HepG2 (cell line): ENCODE measurements around the gene DCST2. TPM values are rescaled to one million over a fixed set of nuclear protein-coding genes. Genes with fewer than 3 reads are reported as not detected.
A peak's percentile ranks its signal among the peaks of the same experiment; 100 is the strongest.

Source experiments
- BHLHE40 ChIP-seq: IDR thresholded peaks from 2 replicates; pipeline ENCODE4 v1.6.1; 2011; ENCODE audit warnings: low read length, improper control_type of control experiment
- EEA1 ChIP-seq: sonication (generic); formaldehyde crosslinking; IDR thresholded peaks from 2 replicates; pipeline ENCODE4 v1.5.1; 2020; ENCODE audit warnings: mild to moderate bottlenecking, missing genetic modification reagents, borderline replicate concordance
- MAFK ChIP-seq, 2 experiments: IDR thresholded peaks in 1 of 2; conservative IDR thresholded peaks in 1 of 2; 2 replicates each; pipeline ENCODE4 v1.6.1; 2011; ENCODE audit warnings: improper control_type of control experiment in 2 of 2, low read length in 2 of 2
- RERE ChIP-seq: IDR thresholded peaks from 2 replicates; pipeline ENCODE4 v1.6.1; 2016; ENCODE audit warnings: low read depth, missing genetic modification reagents, missing compliant biosample characterization
- RNF219 ChIP-seq: sonication (generic); formaldehyde crosslinking; IDR thresholded peaks from 2 replicates; pipeline ENCODE4 v1.5.0; 2020; ENCODE audit warnings: mild to moderate bottlenecking, missing genetic modification reagents
- SYNCRIP ChIP-seq: fragments of 200-400 bp; formaldehyde crosslinking; IDR thresholded peaks from 2 replicates; pipeline ENCODE4 v1.6.1; 2018; ENCODE audit warnings: mild to moderate bottlenecking, low read depth, low read length; ENCODE audit not compliant: insufficient read depth
- TFDP1 ChIP-seq: IDR thresholded peaks from 2 replicates; pipeline ENCODE4 v1.6.1; 2016; ENCODE audit warnings: missing compliant biosample characterization, missing genetic modification reagents, borderline replicate concordance
- ZBTB40 ChIP-seq, 2 experiments: fragments of 450-650 bp in 1 of 2; sonication (generic) in 1 of 2; formaldehyde crosslinking in 1 of 2; IDR thresholded peaks; 2 replicates each; pipeline versions ENCODE4 v1.6.1 to v1.8.0; 2016 to 2022; ENCODE audit warnings: antibody characterized with exemption in 1 of 2, mild to moderate bottlenecking in 1 of 2, missing genetic modification reagents in 1 of 2
- ZNF564 ChIP-seq: sonication (generic); formaldehyde crosslinking; IDR thresholded peaks from 2 replicates; pipeline ENCODE4 v1.8.1; 2023; ENCODE audit warnings: mild to moderate bottlenecking, missing genetic modification reagents
- polyA plus RNA-seq, 8 experiments: library from polyadenylated mRNA; depleted of rRNA in 3 of 8; stranded (reverse) in 7 of 8; unstranded in 1 of 8; fragments of >200 nt; fragmentation: Illumina TruSeq in 4 of 8; extraction: Trizol in 4 of 8; gene quantifications; 2 replicates each; pipeline versions ENCODE4 v1.2.1 to v1.2.3, GENCODE V29; 2011 to 2016; ENCODE audit warnings: low read depth in 4 of 8, missing spikeins in 1 of 8, mixed read lengths in 1 of 8; ENCODE audit not compliant: insufficient read depth in 1 of 8
- total RNA-seq, 5 experiments: library from RNA; depleted of rRNA; stranded (reverse); fragments of >200 nt; fragmentation: Illumina TruSeq; extraction: Trizol; gene quantifications; 2 replicates each; pipeline ENCODE4 v1.2.3, GENCODE V29; 2016; ENCODE audit warnings: low read depth in 1 of 5

DCST2 gene
- total and polyA plus RNA-seq, 2 of the 13 experiments (the other 11 are each of a cell fraction or from before 2014, with no cell fraction given) = 0.74 TPM; not detected in 1

- TF ChIP-seq RNF219 (CRISPR knock-in tag) (no peak), ZBTB40 (IDR thresholded peaks at IDR 0.05) (no peak), ZBTB40 (CRISPR knock-in tag; IDR thresholded peaks at IDR 0.05) (peak; percentile 60; the same call in 1 of the 2 replicates), EEA1 (no peak), BHLHE40 (0 out of 2 replicates have a peak, but pooled peaks have one; percentile 3), MAFK (conservative IDR thresholded peaks at IDR 0.05 in 1 of 2, IDR thresholded peaks at IDR 0.05 in 1 of 2; ENCODE audit: low read length in 2 of 2) (no peak), ZNF564 (CRISPR knock-in tag) (no peak; the same call in 1 of the 2 replicates), SYNCRIP (no peak), RERE (CRISPR knock-in tag) (peak; percentile 41; the same call in 1 of the 2 replicates), TFDP1 (CRISPR knock-in tag) (peak; percentile 27; the same call in 1 of the 2 replicates)
These were observed 32.7 kb downstream of the DCST2 start (continued) for GRCh38 chr1:155000726-155001424.
